Neural cell (in vitro differentiated cells): ENCODE measurements around the gene ABHD5. TPM values are rescaled to one million over a fixed set of nuclear protein-coding genes. Genes with fewer than 3 reads are reported as not detected.

Source experiments
- H2AFZ ChIP-seq: fragments of 200-600, 300-800 bp; sonication (generic), shearing (Covaris generic); 2 replicates; pipeline ENCODE4 v1.6.0; 2014; ENCODE audit warnings: low read depth, mild to moderate bottlenecking, antibody characterized with exemption, low read length, moderate library complexity
- H3F3A ChIP-seq: fragments of 200-600 bp; shearing (Covaris generic); 2 replicates; pipeline ENCODE4 v1.6.1; 2016; ENCODE audit warnings: mild to moderate bottlenecking, moderate library complexity, mixed read lengths, antibody characterized with exemption, low read length; ENCODE audit not compliant: insufficient read depth, poor library complexity, severe bottlenecking
- H3K27ac ChIP-seq: fragments of 200-600, 300-800 bp; sonication (generic), shearing (Covaris generic); 2 replicates; pipeline ENCODE4 v1.5.1; 2014; ENCODE audit warnings: mild to moderate bottlenecking, low read length, moderate library complexity
- H3K27me3 ChIP-seq: fragments of 300-800, 200-600 bp; sonication (generic), shearing (Covaris generic); 2 replicates; pipeline ENCODE4 v1.6.0; 2014; ENCODE audit warnings: mild to moderate bottlenecking, low read depth, low read length, moderate library complexity; ENCODE audit not compliant: insufficient read depth
- H3K36me3 ChIP-seq: fragments of 300-800, 200-600 bp; sonication (generic), shearing (Covaris generic); 2 replicates; pipeline ENCODE4 v1.5.1; 2014; ENCODE audit warnings: mild to moderate bottlenecking, antibody characterized with exemption, low read length, moderate library complexity; ENCODE audit not compliant: insufficient read depth
- H3K4me2 ChIP-seq: fragments of 300-800, 200-600 bp; sonication (generic), shearing (Covaris generic); 2 replicates; pipeline ENCODE4 v1.6.0; 2014; ENCODE audit warnings: mild to moderate bottlenecking, low read length
- H3K4me3 ChIP-seq: fragments of 300-800, 200-600 bp; sonication (generic), shearing (Covaris generic); 2 replicates; pipeline ENCODE4 v1.5.1; 2014; ENCODE audit warnings: mild to moderate bottlenecking, low read length, moderate library complexity
- H3K79me2 ChIP-seq: fragments of 200-600 bp; shearing (Covaris generic); replicated peaks from 2 replicates; pipeline ENCODE4 v1.6.0; 2014; ENCODE audit warnings: mild to moderate bottlenecking, low read length, moderate library complexity; ENCODE audit not compliant: insufficient read depth
- H3K9ac ChIP-seq: fragments of 300-800, 200-600 bp; sonication (generic), shearing (Covaris generic); 2 replicates; pipeline ENCODE4 v1.6.1; 2016; ENCODE audit warnings: mild to moderate bottlenecking, low read length, mixed read lengths
- H3K9me2 ChIP-seq: fragments of 200-600 bp; shearing (Covaris generic); 2 replicates; pipeline ENCODE4 v1.6.1; 2016; ENCODE audit warnings: mild to moderate bottlenecking, low read length, mixed read lengths; ENCODE audit not compliant: insufficient read depth
- H3K9me3 ChIP-seq: fragments of 200-600, 300-800 bp; sonication (generic), shearing (Covaris generic); 2 replicates; pipeline ENCODE4 v1.6.1; 2016; ENCODE audit warnings: mild to moderate bottlenecking, mixed run types, low read length, moderate library complexity, mixed read lengths
- H4K20me1 ChIP-seq: fragments of 200-600 bp; shearing (Covaris generic); 2 replicates; pipeline ENCODE4 v1.6.1; 2016; ENCODE audit warnings: mild to moderate bottlenecking, mixed run types; ENCODE audit not compliant: insufficient read depth
- CTCF ChIP-seq: fragments of 450-650 bp; IDR thresholded peaks from 2 replicates; pipeline ENCODE4 v1.5.1; 2014; ENCODE audit warnings: antibody characterized with exemption, mild to moderate bottlenecking, moderate library complexity; ENCODE audit not compliant: poor library complexity, severe bottlenecking
- EP300 ChIP-seq: fragments of 450-650 bp; conservative IDR thresholded peaks from 2 replicates; pipeline ENCODE4 v1.6.1; 2014; ENCODE audit warnings: antibody characterized with exemption, mild to moderate bottlenecking, moderate library complexity; ENCODE audit not compliant: poor library complexity, severe bottlenecking
- EZH2 ChIP-seq: fragments of 200-600, 300-800 bp; shearing (Covaris generic), sonication (generic); IDR thresholded peaks from 2 replicates; pipeline ENCODE4 v1.6.1; 2014; ENCODE audit warnings: antibody characterized with exemption, low read length, borderline replicate concordance, mild to moderate bottlenecking; ENCODE audit not compliant: insufficient read depth, poor library complexity, severe bottlenecking
- MXI1 ChIP-seq: fragments of 450-650 bp; conservative IDR thresholded peaks from 2 replicates; pipeline ENCODE4 v1.6.1; 2014; ENCODE audit warnings: antibody characterized with exemption, mild to moderate bottlenecking; ENCODE audit not compliant: poor library complexity, severe bottlenecking
- POLR2AphosphoS5 ChIP-seq: IDR thresholded peaks from 2 replicates; pipeline ENCODE4 v1.6.1; 2012
- RAD21 ChIP-seq: fragments of 450-650 bp; conservative IDR thresholded peaks from 2 replicates; pipeline ENCODE4 v1.6.1; 2014; ENCODE audit warnings: antibody characterized with exemption, mild to moderate bottlenecking, moderate library complexity
- REST ChIP-seq: IDR thresholded peaks from 2 replicates; pipeline ENCODE4 v1.6.1; 2012; ENCODE audit warnings: borderline replicate concordance
- SMC3 ChIP-seq: fragments of 450-650 bp; conservative IDR thresholded peaks from 2 replicates; pipeline ENCODE4 v1.6.1; 2014; ENCODE audit warnings: antibody characterized with exemption, mild to moderate bottlenecking, moderate library complexity; ENCODE audit not compliant: poor library complexity
- TAF1 ChIP-seq: IDR thresholded peaks from 2 replicates; pipeline ENCODE4 v1.6.1; 2012; ENCODE audit warnings: low read depth
- polyA plus RNA-seq: library from polyadenylated mRNA; depleted of rRNA; stranded (reverse); fragments of >200 nt; gene quantifications from 2 replicates; pipeline ENCODE4 v1.2.3, GENCODE V29; 2014

Gene ABHD5
- polyA plus RNA-seq, 1 donor from 2014 or later, result 26.6 TPM

GRCh38 chr3:43648957-43649356 lies 41.8 kb upstream of the ABHD5 start:
- H3K4me2 ChIP-seq, result no peak overlapping the region
- TF ChIP-seq EZH2 (no peak), SMC3 (no peak), TAF1 (no peak), MXI1 (no peak), RAD21 (no peak), REST (no peak), EP300 (no peak), CTCF (no peak), POLR2AphosphoS5 (no peak)
- H3K4me3 ChIP-seq, result no peak overlapping the region
- H3K27me3 ChIP-seq, result no peaks in the 10 kb centered on the region
- H3K9ac ChIP-seq, result no peak overlapping the region
- H3K79me2 ChIP-seq, result no peaks in the 10 kb centered on the region
- no peak overlapping the region for H3K27ac ChIP-seq
- no peaks in the 10 kb centered on the region for H3K9me2 ChIP-seq
- no peaks in the 10 kb centered on the region for H3F3A ChIP-seq
- no peaks in the 10 kb centered on the region for H3K9me3 ChIP-seq
- H3K36me3 ChIP-seq, result no peaks in the 10 kb centered on the region
- no peak overlapping the region for H2AFZ ChIP-seq
- no peaks in the 10 kb centered on the region for H4K20me1 ChIP-seq

GRCh38 chr3:43649365-43649968 lies 41.3 kb upstream of the ABHD5 start:
- Histone ChIP-seq H3K9ac (no peak overlapping the region), H3K9me3 (no peaks in the 10 kb centered on the region), H3K27me3 (no peaks in the 10 kb centered on the region), H3K36me3 (no peaks in the 10 kb centered on the region), H2AFZ (no peak overlapping the region), H3F3A (no peaks in the 10 kb centered on the region), H3K9me2 (no peaks in the 10 kb centered on the region), H4K20me1 (no peaks in the 10 kb centered on the region), H3K27ac (no peak overlapping the region), H3K4me3 (no peak overlapping the region), H3K79me2 (no peaks in the 10 kb centered on the region), H3K4me2 (no peak overlapping the region)
- TF ChIP-seq POLR2AphosphoS5 (no peak), SMC3 (no peak), CTCF (no peak), RAD21 (no peak), EP300 (no peak), MXI1 (no peak), TAF1 (no peak), EZH2 (no peak), REST (no peak)
